Left hindlimb (tissue), 1 donor: ENCODE results near the gene CXorf65.

Source experiments
- DNase-seq: peaks from one replicate; pipeline ENCODE4 v3.0.0-alpha.2; 2018

CXorf65 gene

GRCh38 chrX:71106427-71106826, at the start of gene CXorf65:
Gene CXorf65 (minus strand): TSS chrX:71106740. CDS start chrX:71106556, 184 bp downstream.
- no peak for DNase-seq

- no peak for DNase-seq
Observed at GRCh38 chrX:71154641-71155040, 48.1 kb upstream of the CXorf65 start.

- no peak for DNase-seq
Observed at GRCh38 chrX:71154196-71154595, 47.7 kb upstream of the CXorf65 start.

GRCh38 chrX:71151366-71151765, 44.8 kb upstream of the CXorf65 start:
- DNase-seq, result no peak

- DNase-seq, result no peak
Observed at GRCh38 chrX:71148278-71148663, 41.7 kb upstream of the CXorf65 start.

- DNase-seq, result no peak
Observed at GRCh38 chrX:71147496-71148277, 41.1 kb upstream of the CXorf65 start.

GRCh38 chrX:71144651-71145050, 38.1 kb upstream of the CXorf65 start, which contains the start of gene NLGN3:
Gene NLGN3 (plus strand): TSS chrX:71144841. CDS start chrX:71147750, 2,909 bp downstream.
- DNase-seq, result peak; percentile 39

GRCh38 chrX:71143508-71143907, 37.0 kb upstream of the CXorf65 start:
- DNase-seq, result no peak

- no peak for DNase-seq
Observed at GRCh38 chrX:71140440-71140839, 33.9 kb upstream of the CXorf65 start.

GRCh38 chrX:71131510-71131909, 25.0 kb upstream of the CXorf65 start:
- DNase-seq, result no peak

GRCh38 chrX:71128915-71129765, 22.6 kb upstream of the CXorf65 start:
- peak; percentile 67 for DNase-seq

- DNase-seq, result no peak
Observed at GRCh38 chrX:71128166-71128833, 21.8 kb upstream of the CXorf65 start.

GRCh38 chrX:71118985-71119535, 12.5 kb upstream of the CXorf65 start:
- DNase-seq, result no peak

GRCh38 chrX:71118032-71118984, 11.8 kb upstream of the CXorf65 start, which contains the start of gene MED12:
Gene MED12 (plus strand): TSS chrX:71118596. CDS start chrX:71118755, 159 bp downstream.
- DNase-seq, result peak; percentile 91

GRCh38 chrX:71117358-71117757, 10.8 kb upstream of the CXorf65 start:
- no peak for DNase-seq

GRCh38 chrX:71111921-71112431, 5.4 kb upstream of the CXorf65 start:
- no peak for DNase-seq

GRCh38 chrX:71111141-71111843, 4.8 kb upstream of the CXorf65 start, which contains the start of gene IL2RG:
Gene IL2RG (minus strand): TSS chrX:71111577. CDS start chrX:71111539, 38 bp downstream.
- no peak for DNase-seq

- no peak for DNase-seq
Observed at GRCh38 chrX:71109051-71109450, 2.5 kb upstream of the CXorf65 start.

GRCh38 chrX:71107762-71108360, 1.3 kb upstream of the CXorf65 start:
- no peak for DNase-seq

- no peak for DNase-seq
Observed at GRCh38 chrX:71107245-71107644, 705 bp upstream of the CXorf65 start.
